Adrenal gland (tissue), 12 donors: Measurements from ENCODE around the gene PALB2. TPM values are rescaled to one million over a fixed set of nuclear protein-coding genes. Genes with fewer than 3 reads are reported as not detected.
"Not testable (repeated sequence)": the region's sequence is repeated elsewhere in the genome, so short reads cannot be mapped to it uniquely, and the experiment has no call there.

Source experiments
- DNase-seq, 7 donors: peaks; one replicate each; pipeline ENCODE4 v3.0.0-alpha.2; 2019 to 2020
- H3K27ac ChIP-seq, 5 donors: fragments of 200-600 bp; sonication (generic) in 4 of 5; 1 replicate in 3 of 5; 2 replicates in 2 of 5; pipeline versions ENCODE4 v1.5.1 to v1.8.0; 2016 to 2020; ENCODE audit warnings: mild to moderate bottlenecking in 1 of 5
- H3K27me3 ChIP-seq: fragments of 200-600 bp; 2 replicates; pipeline ENCODE4 v1.8.0; 2021
- H3K36me3 ChIP-seq, 2 donors: fragments of 200-600 bp; replicated peaks in 1 of 2; 1 replicate in 1 of 2; 2 replicates in 1 of 2; pipeline versions ENCODE4 v1.5.1 to v1.8.0; 2018 to 2022
- H3K4me1 ChIP-seq, 2 donors: fragments of 200-600 bp; replicated peaks in 1 of 2; 1 replicate in 1 of 2; 2 replicates in 1 of 2; pipeline versions ENCODE4 v1.5.1 to v1.8.0; 2018 to 2021
- H3K4me3 ChIP-seq, 4 donors: fragments of 200-600 bp; sonication (generic) in 3 of 4; one replicate each; pipeline ENCODE4 v1.5.1; 2016 to 2018
- H3K9me3 ChIP-seq, 3 donors: fragments of 200-600 bp; sonication (generic) in 1 of 3; replicated peaks in 1 of 3; 1 replicate in 2 of 3; 2 replicates in 1 of 3; pipeline versions ENCODE4 v1.5.1 to v1.8.0; 2016 to 2021
- POLR2A ChIP-seq, 2 donors: fragments of 450-650 bp; IDR thresholded peaks; one replicate each; pipeline ENCODE4 v1.6.1; 2017; ENCODE audit warnings: antibody characterized with exemption in 2 of 2, mild to moderate bottlenecking in 2 of 2, moderate library complexity in 1 of 2
- WGBS, 4 donors: extraction: QIAGEN DNeasy Blood & Tissue Kit in 2 of 4; methylation state at CpG; one replicate each; pipeline versions ENCODE4 v1.1.5 to v1.1.7; 2013 to 2017; 5-methylcytosine and 5-hydroxymethylcytosine counted together
- intact Hi-C, 2 donors: fragments of 100-400 bp; cut with DNase I; formaldehyde crosslinking; loops; one replicate each; pipeline versions ENCODE4 v1.14.1 to v1.15.0; 2022 to 2023
- polyA plus RNA-seq, 3 donors: library from polyadenylated mRNA; stranded (reverse); fragments of 200-250 nt in 2 of 3; fragments of 350-450 nt in 1 of 3; fragmentation: Illumina TruSeq in 1 of 3; extraction: RNeasy Lipid Tissue Mini Kit (QIAGEN cat#74804) in 1 of 3; gene quantifications; one replicate each; pipeline ENCODE4 v1.2.3, GENCODE V29; 2013 to 2014
- total RNA-seq, 9 donors: library from RNA; depleted of rRNA in 4 of 9; stranded (reverse); fragments of >200 nt in 4 of 9; fragments of 120-200 nt in 1 of 9; fragmentation: NEBNext Ultra II Directional in 1 of 9; extraction: Animal tissue kit (Norgen Biotek cat#: 25700) in 1 of 9; gene quantifications; one replicate each; pipeline versions ENCODE4 v1.1.0 to v1.2.4, GENCODE V29; 2013 to 2023
- TF ChIP-seq, protein P1 (sequence below), 6 experiments: fragments of 450-650 bp in 4 of 6; fragments of 200-600 bp in 2 of 6; sonication (generic) in 1 of 6; IDR thresholded peaks; 1 replicate in 5 of 6; 2 replicates in 1 of 6; pipeline versions ENCODE4 v1.5.1 to v1.8.0; 2016 to 2021; ENCODE audit warnings: antibody characterized with exemption in 6 of 6, mild to moderate bottlenecking in 2 of 6, moderate library complexity in 1 of 6
- donor health status: healthy with polysubstance abuse.
- donor health status: Bipolar disorder and iron deficiency.
- donor health status: DM: yes; HTN: yes; CAD: no.
- donor health status: DM: no; HTN: no; CAD: no.
- donor health status: DM: no; HTN: no; CAD: no.
- donor health status: DM: yes; HTN: yes; CAD: no.

Gene PALB2
- total and polyA plus RNA-seq, 12 donors, result 2.8 to 16.4 (median 10.4) TPM

DNA sequence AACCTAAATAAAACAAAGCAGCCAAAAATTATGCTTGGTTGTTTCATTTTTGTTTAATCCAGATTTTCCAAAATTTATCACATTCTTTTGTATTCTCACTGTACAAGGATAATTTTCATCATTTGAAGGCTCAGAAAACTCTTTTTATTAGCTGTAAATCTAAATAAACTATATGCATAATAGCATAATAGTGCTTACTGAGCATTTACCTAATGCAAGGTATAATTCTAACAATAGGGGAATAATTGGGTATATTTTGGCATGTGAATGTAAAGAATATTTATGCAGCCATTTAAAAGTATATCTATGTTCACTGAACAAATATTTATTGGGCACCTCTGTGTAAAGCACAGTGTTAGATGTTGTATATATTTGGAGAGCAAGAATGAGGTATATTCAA, 17.0 kb downstream of the PALB2 start:
- Histone ChIP-seq H3K27me3 (no peaks in the 10 kb centered on the region), H3K27ac (no peak overlapping the region), H3K4me3 (no peak overlapping the region), H3K9me3 (no peaks in the 10 kb centered on the region), H3K36me3 (peaks cover 0 to 83% of the 10 kb centered on the region in 2 donors), H3K4me1 (no peaks in the 10 kb centered on the region)
- TF ChIP-seq, protein P1, sequence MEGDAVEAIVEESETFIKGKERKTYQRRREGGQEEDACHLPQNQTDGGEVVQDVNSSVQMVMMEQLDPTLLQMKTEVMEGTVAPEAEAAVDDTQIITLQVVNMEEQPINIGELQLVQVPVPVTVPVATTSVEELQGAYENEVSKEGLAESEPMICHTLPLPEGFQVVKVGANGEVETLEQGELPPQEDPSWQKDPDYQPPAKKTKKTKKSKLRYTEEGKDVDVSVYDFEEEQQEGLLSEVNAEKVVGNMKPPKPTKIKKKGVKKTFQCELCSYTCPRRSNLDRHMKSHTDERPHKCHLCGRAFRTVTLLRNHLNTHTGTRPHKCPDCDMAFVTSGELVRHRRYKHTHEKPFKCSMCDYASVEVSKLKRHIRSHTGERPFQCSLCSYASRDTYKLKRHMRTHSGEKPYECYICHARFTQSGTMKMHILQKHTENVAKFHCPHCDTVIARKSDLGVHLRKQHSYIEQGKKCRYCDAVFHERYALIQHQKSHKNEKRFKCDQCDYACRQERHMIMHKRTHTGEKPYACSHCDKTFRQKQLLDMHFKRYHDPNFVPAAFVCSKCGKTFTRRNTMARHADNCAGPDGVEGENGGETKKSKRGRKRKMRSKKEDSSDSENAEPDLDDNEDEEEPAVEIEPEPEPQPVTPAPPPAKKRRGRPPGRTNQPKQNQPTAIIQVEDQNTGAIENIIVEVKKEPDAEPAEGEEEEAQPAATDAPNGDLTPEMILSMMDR (IDR thresholded peaks at IDR 0.05), result no peak
- TF ChIP-seq POLR2A (IDR thresholded peaks at IDR 0.05), result no peak
- no peak for DNase-seq
- intact Hi-C loops, result no loop called here

DNA sequence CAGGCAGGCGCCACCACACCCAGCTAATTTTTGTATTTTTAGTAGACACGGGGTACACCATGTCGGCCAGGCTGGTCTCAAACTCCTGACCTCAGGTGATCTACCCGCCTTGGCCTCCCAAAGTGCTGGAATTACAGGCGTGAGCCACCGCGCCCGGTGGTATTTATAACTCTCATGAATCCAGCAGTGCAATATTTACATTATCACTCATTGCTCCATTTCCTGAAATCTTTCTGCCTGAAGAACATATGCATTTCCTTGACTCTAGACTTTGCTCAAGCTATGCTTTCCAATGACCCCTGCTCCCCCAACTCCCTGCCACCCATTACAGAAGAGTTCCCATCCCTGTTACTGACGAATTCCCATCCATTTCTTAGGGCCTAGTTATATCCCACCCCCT, 25.3 kb downstream of the PALB2 start:
- no peak for TF ChIP-seq POLR2A (IDR thresholded peaks at IDR 0.05)
- TF ChIP-seq, protein P1 (IDR thresholded peaks at IDR 0.05), result no peak
- no peaks in the 10 kb centered on the region for H3K4me1 ChIP-seq
- no peak for DNase-seq
- H3K27me3 ChIP-seq, result no peaks in the 10 kb centered on the region
- no peak overlapping the region for H3K27ac ChIP-seq
- H3K36me3 ChIP-seq, result peaks cover 0 to 50% of the 10 kb centered on the region in 2 donors
- intact Hi-C loops, result no loop called here
- no peaks in the 10 kb centered on the region for H3K9me3 ChIP-seq
- WGBS, 4 donors, result 96 to 99% (median 96%) methylated on average over 9 of the region's 9 CpGs
- H3K4me3 ChIP-seq, result no peak overlapping the region

DNA sequence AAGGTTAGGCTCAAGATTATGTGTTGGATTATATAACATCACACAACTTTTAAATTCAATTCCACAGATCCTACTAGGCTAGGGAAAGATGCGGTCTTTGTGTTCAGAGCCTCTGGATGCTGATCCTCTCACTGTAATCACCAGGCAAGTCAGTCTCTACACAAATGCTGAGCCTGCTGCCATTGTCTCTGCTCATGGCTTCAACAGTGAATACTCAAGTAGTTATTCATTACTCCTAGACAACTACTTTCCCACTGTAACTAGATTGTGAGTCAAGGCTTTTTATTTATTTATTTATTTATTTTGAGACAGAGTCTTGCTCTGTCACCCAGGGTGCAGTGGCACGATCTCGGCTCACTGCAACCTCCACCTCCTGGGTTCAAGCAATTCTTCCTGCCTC, 29.2 kb downstream of the PALB2 start:
- no peak for TF ChIP-seq POLR2A (IDR thresholded peaks at IDR 0.05)
- TF ChIP-seq, protein P1 (IDR thresholded peaks at IDR 0.05), result no peak
- no peaks in the 10 kb centered on the region for H3K27me3 ChIP-seq
- WGBS, 4 donors, result 96 to 100% (median 100%) methylated on average over 3 of the region's 3 CpGs
- H3K4me1 ChIP-seq, result no peaks in the 10 kb centered on the region
- peaks cover 0 to 20% of the 10 kb centered on the region in 2 donors for H3K36me3 ChIP-seq
- H3K27ac ChIP-seq, result no peak overlapping the region
- H3K9me3 ChIP-seq, result no peaks in the 10 kb centered on the region
- no peak overlapping the region for H3K4me3 ChIP-seq
- intact Hi-C loops, result no loop called here
- no peak for DNase-seq

GRCh38 chr16:23610905-23611304, 30.2 kb downstream of the PALB2 start:
- DNase-seq, H3K4me1 ChIP-seq, H3K4me3 ChIP-seq, H3K27ac ChIP-seq, H3K27me3 ChIP-seq, H3K9me3 ChIP-seq, intact Hi-C loops: not testable (repeated sequence)
- peaks cover 0 to 19% of the 10 kb centered on the region in 2 donors for H3K36me3 ChIP-seq
- 95 to 98% (median 96%) methylated on average over 6 of the region's 6 CpGs for WGBS, 4 donors

DNA sequence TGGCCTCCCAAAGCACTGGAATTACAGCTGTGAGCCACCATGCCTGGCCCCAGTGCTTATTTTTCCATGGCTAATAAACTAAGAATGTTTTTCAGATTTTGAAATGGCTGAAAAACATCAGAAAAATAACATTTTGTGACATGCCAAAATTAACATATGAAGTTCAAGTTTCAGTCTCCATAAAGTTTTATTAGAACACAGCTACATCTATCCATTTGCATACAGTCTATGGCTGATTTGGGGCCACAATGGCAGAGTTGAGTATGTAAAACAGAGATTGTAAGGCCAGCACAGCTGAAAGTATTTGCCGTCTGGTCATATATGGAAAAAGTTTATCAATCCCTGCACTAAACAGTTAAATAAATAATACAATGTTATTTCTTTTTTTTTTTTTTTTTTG, 31.2 kb downstream of the PALB2 start:
- Histone ChIP-seq H3K4me1 (no peaks in the 10 kb centered on the region), H3K4me3 (no peak overlapping the region), H3K36me3 (peaks cover 0 to 16% of the 10 kb centered on the region in 2 donors), H3K27me3 (no peaks in the 10 kb centered on the region), H3K9me3 (no peaks in the 10 kb centered on the region), H3K27ac (no peak overlapping the region)
- intact Hi-C loops, result no loop called here
- TF ChIP-seq POLR2A (IDR thresholded peaks at IDR 0.05), result no peak
- TF ChIP-seq, protein P1 (IDR thresholded peaks at IDR 0.05), result no peak
- no peak for DNase-seq
- 82 to 100% (median 100%) methylated on average over 1 of the region's 1 CpG for WGBS, 4 donors
